Brain microvascular endothelial cell (primary cell): ENCODE measurements around the gene PALLD.

Source experiments
- DNase-seq: peaks from one replicate; pipeline ENCODE4 v3.0.0-alpha.2; 2020
- H3K27ac ChIP-seq: fragments of 250-450 bp; sonication (Bioruptor Pico); 2 replicates; pipeline ENCODE4 v1.5.1; 2020; ENCODE audit warnings: mild to moderate bottlenecking, moderate library complexity
- H3K27me3 ChIP-seq: fragments of 250-450 bp; sonication (Bioruptor Pico); replicated peaks from 2 replicates; pipeline ENCODE4 v1.5.1; 2020; ENCODE audit warnings: mild to moderate bottlenecking
- H3K36me3 ChIP-seq: fragments of 250-450 bp; sonication (Bioruptor Pico); replicated peaks from 2 replicates; pipeline ENCODE4 v1.5.1; 2020; ENCODE audit warnings: mild to moderate bottlenecking
- H3K4me3 ChIP-seq: 2 replicates; pipeline ENCODE4 v1.5.1; 2011; ENCODE audit warnings: low read depth, mild to moderate bottlenecking, control low read depth, low read length, moderate library complexity
- in situ Hi-C: cut with HindIII; loops from 2 replicates; pipeline ENCODE4 v1.10.0; 2017; ENCODE audit warnings: low sequenced_read_pairs, low pct_ligation_motif_present
- TF ChIP-seq, protein P1 (sequence below): IDR thresholded peaks from 2 replicates; pipeline ENCODE4 v1.5.1; 2011; ENCODE audit warnings: low read depth, mild to moderate bottlenecking, moderate library complexity, low read length, control low read depth, inconsistent platforms; ENCODE audit errors: missing control alignments

Gene PALLD

DNA sequence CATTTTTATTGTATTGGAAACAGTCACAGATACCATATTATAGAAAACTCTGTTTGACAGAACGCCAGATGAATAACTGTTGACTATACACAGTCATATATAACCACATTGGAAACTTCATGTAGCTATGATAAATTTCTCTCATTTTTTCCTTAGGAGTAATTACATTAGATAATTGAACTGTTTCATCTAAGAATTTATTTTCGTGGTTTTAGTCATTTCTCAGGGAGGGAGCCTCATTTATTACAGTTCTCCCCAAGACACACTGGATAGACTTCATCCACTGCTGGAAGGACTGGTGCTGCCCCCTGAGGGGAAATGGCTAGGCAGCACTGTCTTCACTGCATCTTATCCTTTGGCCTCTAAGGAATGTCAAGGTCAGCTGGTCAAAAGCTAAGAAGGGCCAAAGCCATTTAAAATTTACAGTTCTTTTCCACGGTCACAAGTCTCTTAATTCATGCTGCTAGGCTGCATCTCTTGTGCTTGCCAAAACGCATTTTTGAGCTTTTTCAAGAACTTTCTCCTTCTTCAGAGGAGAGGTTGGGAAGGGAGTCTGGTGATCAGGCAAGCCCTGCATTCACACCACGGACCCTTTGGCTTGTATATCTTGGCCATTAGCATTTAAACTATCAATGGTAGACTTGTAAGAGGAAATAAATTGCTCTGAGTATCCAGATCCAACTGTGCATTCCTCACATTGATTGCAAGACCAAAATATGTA lies 368.1 kb downstream of the PALLD start:
- DNase-seq = no peak
- TF ChIP-seq, protein P1, sequence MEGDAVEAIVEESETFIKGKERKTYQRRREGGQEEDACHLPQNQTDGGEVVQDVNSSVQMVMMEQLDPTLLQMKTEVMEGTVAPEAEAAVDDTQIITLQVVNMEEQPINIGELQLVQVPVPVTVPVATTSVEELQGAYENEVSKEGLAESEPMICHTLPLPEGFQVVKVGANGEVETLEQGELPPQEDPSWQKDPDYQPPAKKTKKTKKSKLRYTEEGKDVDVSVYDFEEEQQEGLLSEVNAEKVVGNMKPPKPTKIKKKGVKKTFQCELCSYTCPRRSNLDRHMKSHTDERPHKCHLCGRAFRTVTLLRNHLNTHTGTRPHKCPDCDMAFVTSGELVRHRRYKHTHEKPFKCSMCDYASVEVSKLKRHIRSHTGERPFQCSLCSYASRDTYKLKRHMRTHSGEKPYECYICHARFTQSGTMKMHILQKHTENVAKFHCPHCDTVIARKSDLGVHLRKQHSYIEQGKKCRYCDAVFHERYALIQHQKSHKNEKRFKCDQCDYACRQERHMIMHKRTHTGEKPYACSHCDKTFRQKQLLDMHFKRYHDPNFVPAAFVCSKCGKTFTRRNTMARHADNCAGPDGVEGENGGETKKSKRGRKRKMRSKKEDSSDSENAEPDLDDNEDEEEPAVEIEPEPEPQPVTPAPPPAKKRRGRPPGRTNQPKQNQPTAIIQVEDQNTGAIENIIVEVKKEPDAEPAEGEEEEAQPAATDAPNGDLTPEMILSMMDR = peak; percentile 63
- H3K4me3 ChIP-seq = no peak overlapping the region
- in situ Hi-C loops = no loop called here
- H3K27ac ChIP-seq = peak overlapping the region; percentile 45
- H3K36me3 ChIP-seq = no peaks in the 10 kb centered on the region
- no peaks in the 10 kb centered on the region for H3K27me3 ChIP-seq

DNA sequence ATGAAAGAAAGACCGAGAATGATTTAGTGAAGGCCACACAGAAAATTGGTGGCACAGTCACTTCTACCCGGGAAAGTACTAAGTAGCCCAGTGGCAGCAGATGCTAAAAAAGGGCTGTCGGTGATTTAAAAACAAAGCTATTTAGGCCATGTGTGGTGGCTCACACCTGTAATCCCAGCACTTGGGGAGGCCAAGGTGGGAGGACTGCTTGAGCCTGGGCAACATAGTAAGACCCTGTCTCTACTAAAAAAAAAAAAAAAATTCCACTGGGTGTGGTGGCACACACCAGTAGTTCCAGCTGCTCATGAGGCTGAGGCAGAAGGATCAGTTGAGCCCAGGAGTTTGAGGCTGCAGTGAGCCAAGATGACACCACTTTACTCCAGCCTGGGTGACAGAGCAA lies 369.0 kb downstream of the PALLD start:
- H3K27ac ChIP-seq = no peak overlapping the region
- DNase-seq = no peak
- TF ChIP-seq, protein P1 = no peak
- no peaks in the 10 kb centered on the region for H3K27me3 ChIP-seq
- no peaks in the 10 kb centered on the region for H3K36me3 ChIP-seq
- in situ Hi-C loops = no loop called here
- no peak overlapping the region for H3K4me3 ChIP-seq

DNA sequence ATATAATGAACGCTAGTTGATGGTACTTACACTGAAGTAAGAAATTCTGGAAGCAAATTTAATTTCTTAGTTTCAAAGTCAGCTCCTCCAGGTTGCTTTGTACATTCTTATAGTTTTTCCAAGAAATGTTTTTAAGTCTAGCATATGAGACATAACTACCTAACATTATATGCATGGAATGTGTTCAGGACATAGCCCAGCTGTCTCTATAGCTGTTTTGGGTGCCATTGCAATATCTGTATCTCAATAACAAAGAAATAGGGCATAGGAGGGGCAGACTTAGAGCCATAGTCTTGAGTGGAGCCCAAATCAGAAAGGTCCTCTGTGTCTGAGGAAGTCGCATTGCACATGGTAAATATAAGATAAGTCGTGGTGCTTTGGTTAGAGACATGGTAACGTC lies 369.8 kb downstream of the PALLD start:
- H3K36me3 ChIP-seq = no peaks in the 10 kb centered on the region
- no peak overlapping the region for H3K27ac ChIP-seq
- H3K4me3 ChIP-seq = no peak overlapping the region
- TF ChIP-seq, protein P1 = no peak
- H3K27me3 ChIP-seq = no peaks in the 10 kb centered on the region
- no peak for DNase-seq
- in situ Hi-C loops = no loop called here

DNA sequence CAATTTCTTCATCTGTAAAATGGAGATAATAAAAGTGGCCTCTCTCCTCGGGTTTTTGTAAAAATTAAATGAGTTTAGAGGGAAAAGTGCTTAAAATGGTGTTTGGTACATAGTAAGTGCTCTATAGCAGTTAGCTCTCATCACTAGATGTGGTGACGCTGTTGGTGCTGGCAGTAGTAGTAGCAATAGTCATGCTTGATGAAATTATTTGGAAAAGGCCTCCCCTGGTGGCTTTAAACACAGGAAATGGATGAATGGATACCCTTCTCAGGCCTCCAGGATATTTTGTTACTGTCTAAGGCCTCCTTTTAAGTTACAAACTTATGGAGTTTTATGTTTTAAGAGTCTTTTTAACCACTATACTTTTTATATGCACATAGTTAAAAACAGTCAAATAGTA lies 370.3 kb downstream of the PALLD start:
- Histone ChIP-seq H3K27me3 (no peaks in the 10 kb centered on the region), H3K36me3 (peaks cover 1% of the 10 kb centered on the region), H3K4me3 (no peak overlapping the region), H3K27ac (no peak overlapping the region)
- DNase-seq = no peak
- in situ Hi-C loops = no loop called here
- TF ChIP-seq, protein P1 = no peak

DNA sequence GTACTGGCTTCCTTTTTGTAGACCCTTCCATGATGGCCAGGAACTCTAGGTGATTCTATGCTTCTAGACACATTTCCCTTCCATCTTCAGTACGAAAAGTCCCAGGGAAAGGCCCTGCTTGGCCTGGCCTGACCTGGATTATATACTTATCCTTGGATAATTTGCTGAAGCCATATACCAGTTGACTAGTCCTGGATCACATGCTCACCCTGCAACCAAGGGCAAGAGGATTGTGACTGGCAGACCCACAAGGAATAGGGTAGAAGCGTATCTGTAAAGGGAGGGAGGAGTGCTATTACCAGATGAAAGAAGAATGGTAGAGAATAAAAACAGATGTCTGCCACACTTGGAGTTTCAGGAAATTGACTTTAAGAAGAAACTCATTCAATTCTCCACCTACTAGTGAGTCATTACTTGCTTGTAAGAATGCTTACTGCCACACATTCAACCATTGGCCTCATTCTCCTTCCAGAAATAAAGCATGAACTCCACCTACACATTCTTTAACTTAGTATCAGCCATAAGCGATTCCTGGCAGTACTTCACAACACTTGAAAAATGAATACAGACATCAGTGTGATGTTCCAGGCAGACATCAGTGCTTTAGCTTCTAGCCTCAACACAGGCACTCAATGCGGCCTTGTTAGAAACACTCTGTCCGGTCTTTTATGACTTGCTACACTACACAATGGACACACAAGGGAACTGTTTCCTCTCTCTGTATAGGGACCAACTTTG lies 371.4 kb downstream of the PALLD start:
- peak; percentile 73 for DNase-seq
- H3K4me3 ChIP-seq = no peak overlapping the region

More for the DNA sequence above, 371.4 kb downstream of the PALLD start:
- Histone ChIP-seq H3K27me3 (no peaks in the 10 kb centered on the region), H3K27ac (peak overlapping the region; percentile 44), H3K36me3 (peaks cover 3% of the 10 kb centered on the region)
- TF ChIP-seq, protein P1 = no peak
- in situ Hi-C loops = no loop called here
